Kidney capillary endothelial cell (primary cell): ENCODE data around the gene CCDC24.

Experiments used
- DNase-seq: peaks from one replicate; pipeline ENCODE4 v3.0.0-alpha.2; 2018; ENCODE audit warnings: low spot score

The CCDC24 gene

GRCh38 chr1:43997295-43997999, 6.0 kb downstream of the CCDC24 start:
- no peak for DNase-seq

- DNase-seq = no peak
These were observed 6.6 kb downstream of the CCDC24 start for GRCh38 chr1:43998000-43998378.

- no peak for DNase-seq
These were observed 8.1 kb downstream of the CCDC24 start for GRCh38 chr1:43999455-43999854.

DNA sequence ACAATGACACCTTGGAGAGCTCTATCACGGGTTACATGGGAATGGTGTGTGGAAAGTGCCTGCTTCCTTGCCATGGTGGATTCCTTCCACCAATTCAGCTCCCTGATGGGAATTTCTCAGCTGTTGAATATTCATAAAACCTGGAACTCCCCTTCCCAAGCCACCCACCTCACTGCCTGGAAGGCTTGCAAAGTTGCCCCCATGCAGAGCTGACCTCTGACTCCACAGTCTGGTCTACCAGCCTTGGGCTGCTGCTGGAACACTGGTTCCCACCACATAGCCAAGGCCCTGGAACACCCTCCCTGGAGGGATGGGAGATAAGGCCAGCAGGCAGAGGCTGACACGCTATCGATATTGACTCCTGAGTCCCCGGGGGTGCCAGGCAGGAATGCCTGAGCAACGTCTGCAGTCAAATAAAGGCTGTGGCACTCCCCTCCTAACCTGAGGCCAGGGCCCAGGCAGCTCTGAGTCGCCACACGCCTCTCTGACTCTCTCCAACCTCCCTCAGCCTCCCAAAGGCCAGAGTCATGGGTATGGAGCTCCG, 8.8 kb downstream of the CCDC24 start:
- DNase-seq = no peak

DNA sequence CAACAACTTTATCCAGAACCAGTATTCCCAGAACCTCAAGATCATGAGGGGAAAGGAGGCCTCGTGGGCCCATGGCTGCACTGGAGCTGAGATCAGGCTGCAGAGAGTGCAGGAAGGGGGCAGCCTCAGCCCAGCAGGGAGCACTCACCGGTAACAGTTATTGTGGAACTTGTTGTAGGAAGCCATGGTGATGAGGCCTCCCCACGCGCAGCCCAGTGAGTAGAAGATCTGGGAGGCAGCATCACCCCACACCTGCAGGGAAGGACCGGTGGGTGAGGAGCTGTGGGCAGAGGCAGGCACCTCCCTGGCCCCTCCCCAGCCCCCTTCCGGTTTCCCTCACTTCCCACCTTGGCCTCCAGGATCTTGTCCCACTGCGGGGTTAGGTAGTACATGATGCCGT, 10.8 kb downstream of the CCDC24 start:
- DNase-seq = no peak

DNA sequence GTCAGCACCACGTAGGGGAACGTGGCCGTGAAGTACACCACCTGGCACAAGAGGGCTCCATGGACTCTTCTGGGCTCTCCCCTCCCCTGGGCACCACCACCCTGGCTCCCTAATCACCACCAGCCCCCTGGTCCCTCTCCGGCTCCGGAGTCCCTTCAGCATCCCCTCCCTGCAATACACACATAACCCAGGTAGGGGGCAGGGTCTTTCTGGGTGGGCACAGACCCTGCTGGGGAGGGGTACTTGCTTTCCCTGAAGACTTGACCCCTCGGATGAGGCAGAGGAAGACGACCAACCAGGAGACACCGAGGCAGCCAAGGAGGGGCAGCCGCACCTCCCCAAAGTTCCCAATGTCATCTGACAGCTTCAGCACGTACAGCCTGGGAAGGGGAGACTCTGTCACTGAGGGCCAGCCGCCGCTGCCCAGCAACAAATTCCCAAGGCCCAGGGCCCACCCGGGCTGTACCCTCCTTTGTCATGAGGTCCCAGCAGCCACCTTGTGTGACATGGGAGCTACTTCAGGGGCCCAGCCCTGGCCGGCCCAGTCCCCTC, 11.3 kb downstream of the CCDC24 start:
- DNase-seq = no peak

DNA sequence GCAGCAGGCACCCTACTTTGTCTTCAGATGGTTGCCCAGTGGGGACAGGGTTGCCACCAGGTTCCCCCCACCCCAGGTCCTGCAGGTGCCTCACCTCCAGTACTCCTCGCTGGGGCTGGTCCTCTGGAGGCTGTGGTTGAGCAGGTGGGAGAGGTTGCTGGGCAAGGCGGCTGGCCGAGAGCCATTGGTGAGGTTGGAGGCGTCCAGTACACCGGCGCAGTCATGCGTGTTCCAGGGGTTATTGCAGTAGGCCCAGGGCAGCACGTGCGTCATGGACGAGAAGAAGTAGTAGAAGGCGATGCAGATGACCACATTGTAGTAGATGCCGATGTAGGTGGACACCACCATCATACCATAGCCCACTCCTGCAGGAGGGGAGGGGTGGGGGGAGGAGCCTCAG, 16.9 kb downstream of the CCDC24 start:
- no peak for DNase-seq

DNA sequence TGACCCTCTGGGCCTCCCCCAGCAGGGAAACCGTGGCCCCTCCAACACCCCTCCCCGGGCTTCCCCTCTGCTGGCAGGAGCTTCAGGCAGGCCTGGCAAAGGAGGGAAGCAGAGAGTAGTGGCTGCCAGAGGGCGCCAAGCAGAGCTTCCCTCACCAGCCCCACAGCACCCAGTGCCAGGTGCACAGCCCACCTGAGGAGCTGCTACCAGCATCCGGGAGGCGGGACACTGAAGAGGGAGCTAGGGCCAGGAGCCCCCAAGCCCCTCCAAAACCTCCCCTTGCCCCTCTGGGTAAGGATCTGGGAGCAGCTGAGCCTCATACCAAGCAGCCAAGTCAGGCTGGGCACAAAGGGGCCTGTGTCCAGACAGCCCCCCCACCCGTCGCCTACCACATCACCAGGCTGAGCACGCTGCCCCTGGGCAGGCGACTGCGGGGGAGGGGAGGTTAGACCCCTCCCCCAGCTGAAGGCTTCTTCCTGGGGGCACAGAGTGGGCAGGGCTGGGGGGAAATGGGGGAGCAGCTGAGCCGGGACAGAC, 19.6 kb downstream of the CCDC24 start:
- no peak for DNase-seq

GRCh38 chr1:44012404-44012803, 21.0 kb downstream of the CCDC24 start:
- DNase-seq = no peak

DNA sequence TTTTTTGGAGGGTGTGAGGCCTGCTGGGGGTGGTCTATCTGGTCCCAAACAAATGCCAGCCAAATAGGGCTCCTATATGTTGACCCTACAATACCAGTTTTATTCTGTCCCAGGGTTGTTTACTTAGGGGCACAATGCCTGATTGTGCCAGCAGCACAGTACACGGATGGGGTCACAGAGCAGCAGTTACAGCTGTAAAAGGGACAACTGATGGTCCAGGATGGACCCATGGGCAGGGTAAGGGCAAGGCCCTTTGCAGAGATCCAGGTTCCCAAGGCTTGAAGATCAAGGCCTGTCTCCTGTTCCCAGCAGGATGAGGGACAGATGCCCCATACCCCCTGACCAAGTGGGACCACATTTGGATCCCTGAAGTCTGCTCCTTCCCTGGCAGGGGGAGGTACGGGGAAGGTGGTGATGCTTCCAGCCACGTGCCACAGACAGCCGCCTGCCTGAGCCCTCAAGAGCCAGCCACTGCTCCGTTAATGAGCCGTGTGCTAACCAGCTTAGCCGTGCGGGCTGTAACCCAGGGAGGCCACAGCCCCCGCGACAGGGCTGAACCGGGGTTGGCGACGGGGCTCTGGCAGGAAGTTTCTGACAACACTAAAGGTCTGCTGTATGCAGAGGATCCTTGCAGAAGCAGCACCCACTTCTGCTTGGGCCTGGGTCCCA, 21.7 kb downstream of the CCDC24 start:
- DNase-seq = no peak

- DNase-seq = no peak
These were observed 22.6 kb downstream of the CCDC24 start for GRCh38 chr1:44013949-44014348.

GRCh38 chr1:44014365-44015104, 23.1 kb downstream of the CCDC24 start:
- DNase-seq = no peak

GRCh38 chr1:44015206-44015605, 23.8 kb downstream of the CCDC24 start:
- DNase-seq = no peak

GRCh38 chr1:44016041-44016889, 24.9 kb downstream of the CCDC24 start:
- DNase-seq = no peak

DNA sequence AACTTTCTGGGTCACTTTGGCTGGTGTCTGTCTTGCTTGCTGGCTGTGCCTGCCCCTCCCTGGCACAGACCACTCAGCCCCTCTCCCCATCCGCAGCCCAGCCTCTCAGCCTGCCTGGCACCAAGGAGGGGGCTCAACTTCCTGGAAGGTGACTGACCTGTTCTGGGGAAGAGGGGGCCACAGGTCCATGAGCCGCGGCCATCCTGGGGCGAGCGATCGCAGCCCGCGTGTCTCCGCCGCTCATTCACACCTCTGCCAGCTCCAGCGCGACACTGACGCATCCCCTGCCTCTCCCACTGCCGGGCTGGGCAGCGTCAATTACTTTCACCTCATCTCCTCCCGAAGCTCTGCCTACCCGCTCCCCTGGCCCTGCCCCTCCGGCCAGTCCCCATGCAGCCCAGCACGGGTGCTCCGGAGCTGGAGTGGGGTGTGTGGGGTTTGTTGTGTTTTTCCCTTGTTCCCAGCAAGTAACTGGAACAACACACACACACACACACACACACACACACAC, 25.5 kb downstream of the CCDC24 start:
- DNase-seq = no peak

DNA sequence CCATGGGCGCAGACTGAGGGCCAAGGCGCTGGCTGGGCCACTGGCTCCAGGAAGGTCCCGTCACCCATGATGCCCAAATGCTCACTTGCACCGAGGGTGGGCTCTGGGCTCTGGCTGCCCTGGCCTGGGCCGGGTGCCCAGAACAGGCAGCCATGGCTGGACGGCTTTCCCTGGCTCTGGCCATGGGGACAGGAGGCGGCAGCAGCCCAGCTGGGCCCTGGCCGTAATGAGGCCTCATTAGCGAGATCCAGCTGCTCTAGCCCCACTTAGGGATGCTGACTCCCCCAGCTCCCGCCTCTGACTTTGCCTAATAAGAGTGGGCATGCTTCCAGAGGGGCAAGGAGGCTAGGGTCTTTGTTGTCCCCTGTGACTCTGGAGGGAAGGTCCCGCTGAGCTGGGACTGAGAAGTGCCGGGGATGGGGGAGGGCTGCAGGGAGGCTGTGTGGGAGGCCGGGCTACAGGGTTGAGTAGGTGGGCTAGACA, 28.1 kb downstream of the CCDC24 start:
- DNase-seq = no peak

DNA sequence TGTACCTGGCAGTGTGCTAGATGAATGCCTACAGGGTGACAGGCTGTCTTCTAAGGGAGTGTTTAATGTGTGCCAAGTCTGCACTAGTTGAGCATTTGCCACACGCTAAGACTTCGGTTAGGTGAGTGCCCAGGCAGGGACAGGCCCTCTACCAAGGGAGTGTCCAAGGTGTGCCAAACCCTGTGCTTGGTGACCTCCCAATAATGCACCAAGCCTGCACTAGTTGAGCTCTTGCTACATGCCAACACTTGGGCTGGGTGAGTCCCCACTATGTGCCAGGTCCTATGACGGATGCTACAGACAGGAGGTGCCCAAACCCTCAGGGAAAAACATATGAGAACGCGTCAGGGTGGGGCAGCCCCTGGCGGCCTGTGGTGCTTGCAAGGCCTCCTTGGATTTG, 29.1 kb downstream of the CCDC24 start:
- no peak for DNase-seq

GRCh38 chr1:44021156-44021555, 29.8 kb downstream of the CCDC24 start:
- no peak for DNase-seq

- DNase-seq = no peak
These were observed 30.4 kb downstream of the CCDC24 start for GRCh38 chr1:44021581-44022321.
